Stimulated activated CD4-positive, alpha-beta T cell treated with anti-CD3 and anti-CD28 coated beads, TNF-alpha, amount 100 ng/mL, for 1 hour (primary cell): Measurements from ENCODE around the gene PDCD2.
A peak's percentile ranks its signal among the peaks of the same experiment; 100 is the strongest.
"Not testable (repeated sequence)": the region's sequence is repeated elsewhere in the genome, so short reads cannot be mapped to it uniquely, and the experiment has no call there.

Experiments used
- DNase-seq, 3 donors: peaks; one replicate each; pipeline ENCODE4 v3.0.0-alpha.2; 2020; ENCODE audit warnings: low read depth in 3 of 3, low spot score in 1 of 3

Gene PDCD2

DNA sequence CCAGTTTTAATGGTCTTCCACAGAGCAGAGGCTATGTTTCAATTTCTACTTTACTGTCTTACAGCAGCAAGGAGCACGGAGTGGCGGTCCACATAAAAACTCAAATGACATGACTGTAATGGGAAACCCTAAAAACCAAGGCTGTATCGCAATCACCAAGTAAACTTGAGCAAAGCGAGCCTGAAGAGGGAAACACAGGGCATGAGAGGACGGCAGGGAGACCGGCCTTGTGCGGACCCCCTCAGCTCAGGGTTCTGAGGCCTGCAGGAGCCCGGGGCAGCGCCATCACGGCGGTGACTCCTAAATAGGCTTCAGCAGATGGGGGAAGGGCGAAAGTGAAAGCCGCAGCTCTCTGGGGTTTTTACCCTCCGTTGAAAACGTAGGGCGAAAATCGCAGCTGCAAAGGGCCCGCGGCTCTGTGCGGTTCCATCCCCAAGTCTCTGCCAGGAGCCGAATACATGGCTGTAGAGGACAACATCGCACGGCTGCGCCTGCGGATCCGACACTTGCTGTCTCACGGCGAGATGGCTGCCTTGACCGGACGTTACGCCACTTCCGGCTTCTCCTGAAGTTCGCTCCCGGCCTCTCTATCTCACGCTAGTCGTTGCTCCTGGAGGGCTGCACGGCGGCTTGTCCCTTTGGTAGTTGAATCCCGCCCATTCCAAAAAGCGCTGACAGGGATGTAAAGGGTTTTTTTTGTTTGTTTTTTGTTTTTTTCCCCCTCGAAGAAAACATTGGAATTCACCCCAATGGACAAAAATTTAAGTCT lies 31.5 kb downstream of the PDCD2 start, which contains the start of gene PSMB1:
PSMB1 (minus strand) TSS at position 543 of the 769 bp plus-strand sequence; CDS start at position 478, 65 bp downstream.
- peak; percentile 30 to 65 (median 43) for DNase-seq

DNA sequence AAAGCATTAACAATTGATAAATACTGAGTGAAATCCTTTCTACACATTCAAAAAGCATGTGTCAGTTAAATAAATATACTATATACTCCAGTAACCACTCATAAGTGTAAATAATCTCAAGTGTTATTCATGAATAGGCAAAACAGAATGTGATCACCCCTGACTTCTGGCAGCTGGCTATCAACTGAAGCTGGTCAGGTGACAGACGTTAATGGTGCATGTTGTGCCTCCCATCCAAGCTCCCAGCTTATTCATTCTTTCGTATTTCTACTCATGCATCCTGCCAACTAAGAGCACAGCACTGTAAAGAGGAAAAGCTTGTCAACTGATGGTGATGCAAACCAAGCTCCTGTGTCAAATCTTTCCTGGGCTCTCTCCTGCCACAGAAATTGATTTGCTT lies 39.0 kb downstream of the PDCD2 start:
- DNase-seq, result no peak

GRCh38 chr6:170542031-170542719 lies 42.3 kb downstream of the PDCD2 start:
- DNase-seq, result no peak

DNA sequence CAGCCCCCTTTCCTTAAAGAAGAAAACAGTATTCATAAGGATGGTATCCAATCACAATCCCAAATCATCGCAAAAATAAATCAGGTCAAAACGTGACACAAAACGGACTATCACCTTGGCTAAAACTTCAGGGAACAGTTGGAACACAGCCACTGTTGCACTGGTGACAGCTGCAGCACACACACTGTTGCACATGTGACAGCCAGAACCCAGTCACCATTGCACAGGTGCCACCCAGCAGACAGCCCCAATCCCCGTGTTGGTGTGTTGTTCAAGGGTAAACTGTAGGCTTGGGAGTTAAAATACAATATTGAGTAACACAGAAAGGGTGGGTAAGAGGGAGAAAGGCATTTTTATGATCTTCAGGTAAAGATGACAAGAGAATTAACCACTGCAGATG lies 47.1 kb downstream of the PDCD2 start:
- no peak for DNase-seq

- DNase-seq, result no peak
These were observed 47.8 kb downstream of the PDCD2 start for GRCh38 chr6:170536671-170537070.

DNA sequence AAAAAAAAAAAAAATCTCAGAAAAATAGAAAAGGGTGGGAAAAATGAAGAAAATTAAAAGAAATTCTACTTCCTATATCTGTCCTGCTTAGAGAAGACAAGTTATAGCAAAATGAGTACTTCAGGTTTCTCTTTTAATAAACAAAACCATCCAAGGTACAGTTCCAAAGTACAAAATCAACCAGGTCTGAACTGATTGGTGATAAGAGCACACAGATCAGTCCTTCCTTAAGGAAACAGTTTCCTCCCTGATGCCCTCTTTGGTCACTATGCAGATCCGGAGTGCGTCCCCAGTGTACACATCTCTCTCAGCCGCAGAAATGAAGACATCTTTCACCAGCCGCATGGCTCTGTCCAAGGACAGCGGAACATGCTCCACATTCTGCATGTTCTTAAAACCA lies 49.4 kb downstream of the PDCD2 start:
- no peak for DNase-seq

DNA sequence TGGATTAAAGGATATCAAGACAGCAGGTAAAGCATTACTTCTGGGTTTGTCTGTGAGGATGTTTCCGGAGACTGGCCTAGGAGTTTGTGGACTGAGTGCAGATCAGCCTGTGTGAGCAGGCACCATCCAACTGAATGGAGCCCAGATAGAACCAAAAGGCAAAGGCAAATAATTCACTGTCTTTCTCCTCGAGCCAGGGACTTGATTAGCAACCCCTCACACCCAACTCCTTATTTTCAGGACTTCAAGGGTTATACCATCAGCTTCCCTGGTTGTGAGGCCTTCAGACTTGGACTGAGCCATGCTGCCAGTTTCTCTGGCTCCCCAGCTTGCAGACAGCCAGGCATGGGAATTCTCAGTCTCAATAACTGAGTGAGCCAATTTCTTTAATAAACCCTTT lies 50.6 kb downstream of the PDCD2 start:
- DNase-seq, result no peak

GRCh38 chr6:170532867-170533488 lies 51.5 kb downstream of the PDCD2 start:
- no peak for DNase-seq

GRCh38 chr6:170529839-170530469 lies 54.5 kb downstream of the PDCD2 start:
- DNase-seq, result peak in 2 of 3 donors; percentile 24 to 49

DNA sequence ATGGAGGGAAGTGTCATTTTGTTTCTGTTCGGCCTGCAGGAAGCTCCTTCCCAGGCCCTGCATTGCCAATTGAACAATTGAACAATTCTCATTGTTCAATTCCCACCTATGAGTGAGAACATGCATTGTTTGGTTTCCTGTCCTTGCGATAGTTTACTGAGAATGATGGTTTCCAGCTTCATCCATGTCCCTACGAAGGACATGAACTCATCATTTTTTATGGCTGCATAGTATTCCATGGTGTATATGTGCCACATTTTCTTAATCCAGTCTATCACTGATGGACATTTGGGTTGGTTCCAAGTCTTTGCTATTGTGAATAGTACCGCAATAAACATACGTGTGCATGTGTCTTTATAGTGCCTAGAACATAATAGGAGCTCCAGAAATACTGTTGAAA lies 56.4 kb downstream of the PDCD2 start:
- not testable (repeated sequence) for DNase-seq

GRCh38 chr6:170525795-170526194 lies 58.6 kb downstream of the PDCD2 start:
- DNase-seq, result no peak
